Memory B cell (primary cell): Measurements from ENCODE around the gene CAPN9.
"Not testable (repeated sequence)": the region's sequence is repeated elsewhere in the genome, so short reads cannot be mapped to it uniquely, and the experiment has no call there.

Experiments
- ATAC-seq: fragments of 150-1000 bp; cut with Tn5 transposase; 2 replicates; pipeline ENCODE4 v1.10.0; 2021; ENCODE audit warnings: low read depth, mild to moderate bottlenecking, moderate library complexity
- DNase-seq, 2 donors: peaks; one replicate each; pipeline ENCODE4 v3.0.0; 2022; ENCODE audit warnings: low spot score in 2 of 2
- H3K27ac Mint-ChIP-seq: one replicate; pipeline ENCODE4 v1.8.0; 2022; ENCODE audit warnings: mild to moderate bottlenecking, moderate library complexity, mixed read lengths
- H3K27me3 Mint-ChIP-seq: one replicate; pipeline ENCODE4 v1.8.0; 2022; ENCODE audit warnings: mixed read lengths
- H3K36me3 Mint-ChIP-seq: one replicate; pipeline ENCODE4 v1.8.0; 2022; ENCODE audit warnings: mild to moderate bottlenecking, mixed read lengths
- H3K4me1 Mint-ChIP-seq: one replicate; pipeline ENCODE4 v1.8.0; 2022; ENCODE audit warnings: mixed read lengths
- H3K4me3 Mint-ChIP-seq: one replicate; pipeline ENCODE4 v1.8.0; 2022; ENCODE audit warnings: mild to moderate bottlenecking, moderate library complexity, mixed read lengths
- H3K9me3 Mint-ChIP-seq: one replicate; pipeline ENCODE4 v1.8.0; 2022; ENCODE audit warnings: mixed read lengths

The CAPN9 gene

GRCh38 chr1:230832476-230832875, 85.3 kb downstream of the CAPN9 start:
- Mint-ChIP-seq H3K27ac (no peak overlapping the region), H3K27me3 (peaks cover 9% of the 10 kb centered on the region), H3K4me1 (no peaks in the 10 kb centered on the region), H3K4me3 (no peak overlapping the region), H3K9me3 (peaks cover 8% of the 10 kb centered on the region), H3K36me3 (peaks cover 2% of the 10 kb centered on the region)
- DNase-seq, result no peak
- no peak for ATAC-seq

- H3K36me3 Mint-ChIP-seq, result peaks cover 2% of the 10 kb centered on the region
- ATAC-seq, result no peak
- H3K27me3 Mint-ChIP-seq, result peaks cover 9% of the 10 kb centered on the region
- peaks cover 8% of the 10 kb centered on the region for H3K9me3 Mint-ChIP-seq
- no peaks in the 10 kb centered on the region for H3K4me1 Mint-ChIP-seq
- no peak overlapping the region for H3K27ac Mint-ChIP-seq
- DNase-seq, result no peak
- H3K4me3 Mint-ChIP-seq, result no peak overlapping the region
Measured at GRCh38 chr1:230833511-230833910, 86.3 kb downstream of the CAPN9 start.

- Mint-ChIP-seq H3K36me3 (peaks cover 7% of the 10 kb centered on the region), H3K9me3 (peaks cover 8% of the 10 kb centered on the region), H3K27me3 (peaks cover 9% of the 10 kb centered on the region), H3K27ac (no peak overlapping the region), H3K4me1 (no peaks in the 10 kb centered on the region), H3K4me3 (no peak overlapping the region)
- DNase-seq (no peak), ATAC-seq (no peak)
Measured at GRCh38 chr1:230834292-230834691, 87.1 kb downstream of the CAPN9 start.

GRCh38 chr1:230836347-230836746, 89.2 kb downstream of the CAPN9 start:
- Mint-ChIP-seq H3K9me3 (peaks cover 3% of the 10 kb centered on the region), H3K27ac (no peak overlapping the region), H3K36me3 (peaks cover 10% of the 10 kb centered on the region), H3K27me3 (peaks cover 8% of the 10 kb centered on the region), H3K4me1 (no peaks in the 10 kb centered on the region), H3K4me3 (no peak overlapping the region)
- DNase-seq, result no peak
- no peak for ATAC-seq

GRCh38 chr1:230836793-230837192, 89.6 kb downstream of the CAPN9 start:
- Mint-ChIP-seq H3K4me1 (no peaks in the 10 kb centered on the region), H3K27me3 (peaks cover 8% of the 10 kb centered on the region), H3K4me3 (no peak overlapping the region), H3K36me3 (peaks cover 14% of the 10 kb centered on the region), H3K27ac (no peak overlapping the region), H3K9me3 (peaks cover 3% of the 10 kb centered on the region)
- no peak for DNase-seq
- ATAC-seq, result no peak

- H3K4me3 Mint-ChIP-seq, result no peak overlapping the region
- H3K9me3 Mint-ChIP-seq, result no peaks in the 10 kb centered on the region
- no peak for DNase-seq
- peaks cover 2% of the 10 kb centered on the region for H3K27me3 Mint-ChIP-seq
- ATAC-seq, result no peak
- peaks cover 23% of the 10 kb centered on the region for H3K36me3 Mint-ChIP-seq
- no peaks in the 10 kb centered on the region for H3K4me1 Mint-ChIP-seq
- no peak overlapping the region for H3K27ac Mint-ChIP-seq
Measured at GRCh38 chr1:230839173-230839572, 92.0 kb downstream of the CAPN9 start.

GRCh38 chr1:230842801-230843200, 95.6 kb downstream of the CAPN9 start:
- Mint-ChIP-seq H3K36me3 (peaks cover 26% of the 10 kb centered on the region), H3K9me3 (no peaks in the 10 kb centered on the region), H3K4me3 (no peak overlapping the region), H3K27me3 (no peaks in the 10 kb centered on the region), H3K27ac (no peak overlapping the region), H3K4me1 (no peaks in the 10 kb centered on the region)
- DNase-seq (no peak), ATAC-seq (no peak)

- ATAC-seq (no peak), DNase-seq (no peak)
- Mint-ChIP-seq H3K4me1 (no peaks in the 10 kb centered on the region), H3K9me3 (no peaks in the 10 kb centered on the region), H3K27ac (no peak overlapping the region), H3K36me3 (peaks cover 26% of the 10 kb centered on the region), H3K4me3 (no peak overlapping the region), H3K27me3 (no peaks in the 10 kb centered on the region)
Measured at GRCh38 chr1:230843503-230844309, 96.5 kb downstream of the CAPN9 start.

GRCh38 chr1:230844561-230844960, 97.4 kb downstream of the CAPN9 start:
- H3K4me1 Mint-ChIP-seq, result no peaks in the 10 kb centered on the region
- peaks cover 21% of the 10 kb centered on the region for H3K36me3 Mint-ChIP-seq
- H3K27me3 Mint-ChIP-seq, result no peaks in the 10 kb centered on the region
- no peak for DNase-seq
- no peak overlapping the region for H3K27ac Mint-ChIP-seq
- no peak overlapping the region for H3K4me3 Mint-ChIP-seq
- H3K9me3 Mint-ChIP-seq, result no peaks in the 10 kb centered on the region
- no peak for ATAC-seq

GRCh38 chr1:230845184-230845583, 98.0 kb downstream of the CAPN9 start:
- ATAC-seq, H3K4me1 Mint-ChIP-seq, H3K27me3 Mint-ChIP-seq, DNase-seq, H3K27ac Mint-ChIP-seq, H3K9me3 Mint-ChIP-seq, H3K4me3 Mint-ChIP-seq: not testable (repeated sequence)
- peaks cover 21% of the 10 kb centered on the region for H3K36me3 Mint-ChIP-seq

- H3K27ac Mint-ChIP-seq, result no peak overlapping the region
- H3K9me3 Mint-ChIP-seq, result no peaks in the 10 kb centered on the region
- no peak for DNase-seq
- ATAC-seq, result no peak
- no peaks in the 10 kb centered on the region for H3K4me1 Mint-ChIP-seq
- H3K36me3 Mint-ChIP-seq, result peaks cover 18% of the 10 kb centered on the region
- no peaks in the 10 kb centered on the region for H3K27me3 Mint-ChIP-seq
- H3K4me3 Mint-ChIP-seq, result no peak overlapping the region
Measured at GRCh38 chr1:230848235-230848634, 101.0 kb downstream of the CAPN9 start.

GRCh38 chr1:230849451-230850224, 102.5 kb downstream of the CAPN9 start:
- Mint-ChIP-seq H3K4me1 (no peaks in the 10 kb centered on the region), H3K4me3 (no peak overlapping the region), H3K27me3 (no peaks in the 10 kb centered on the region), H3K36me3 (peaks cover 13% of the 10 kb centered on the region), H3K27ac (no peak overlapping the region), H3K9me3 (no peaks in the 10 kb centered on the region)
- DNase-seq, result no peak
- no peak for ATAC-seq

- Mint-ChIP-seq H3K4me3 (no peak overlapping the region), H3K27me3 (no peaks in the 10 kb centered on the region), H3K36me3 (peaks cover 16% of the 10 kb centered on the region), H3K9me3 (no peaks in the 10 kb centered on the region), H3K27ac (no peak overlapping the region), H3K4me1 (no peaks in the 10 kb centered on the region)
- ATAC-seq (no peak), DNase-seq (no peak)
Measured at GRCh38 chr1:230850547-230850946, 103.4 kb downstream of the CAPN9 start.

- Mint-ChIP-seq H3K27ac (no peak overlapping the region), H3K27me3 (no peaks in the 10 kb centered on the region), H3K9me3 (no peaks in the 10 kb centered on the region), H3K36me3 (peaks cover 16% of the 10 kb centered on the region), H3K4me3 (no peak overlapping the region), H3K4me1 (no peaks in the 10 kb centered on the region)
- ATAC-seq, result no peak
- DNase-seq, result no peak
Measured at GRCh38 chr1:230851291-230851691, 104.1 kb downstream of the CAPN9 start.
